Activated T-helper 9 cell treated with anti-CD3 and anti-CD28 coated beads, Interleukin-2, amount 50 U/mL, for 16 hours (primary cell): Measurements from ENCODE around the gene BNIP1.

ENCODE experiments used
- DNase-seq: peaks from one replicate; pipeline ENCODE4 v3.0.0-alpha.2; 2020; ENCODE audit warnings: low read depth

Gene BNIP1

GRCh38 chr5:173213236-173213933, 69.1 kb downstream of the BNIP1 start:
- DNase-seq = no peak
